HG03521 (cell line): ENCODE data around the gene CEP112.

Experiments
- ATAC-seq: cut with Tn5 transposase; IDR thresholded peaks from one replicate; pipeline ENCODE4 v1.9.1; 2021; ENCODE audit warnings: mild to moderate bottlenecking, moderate library complexity; ENCODE audit not compliant: unreplicated experiment

Gene CEP112

DNA sequence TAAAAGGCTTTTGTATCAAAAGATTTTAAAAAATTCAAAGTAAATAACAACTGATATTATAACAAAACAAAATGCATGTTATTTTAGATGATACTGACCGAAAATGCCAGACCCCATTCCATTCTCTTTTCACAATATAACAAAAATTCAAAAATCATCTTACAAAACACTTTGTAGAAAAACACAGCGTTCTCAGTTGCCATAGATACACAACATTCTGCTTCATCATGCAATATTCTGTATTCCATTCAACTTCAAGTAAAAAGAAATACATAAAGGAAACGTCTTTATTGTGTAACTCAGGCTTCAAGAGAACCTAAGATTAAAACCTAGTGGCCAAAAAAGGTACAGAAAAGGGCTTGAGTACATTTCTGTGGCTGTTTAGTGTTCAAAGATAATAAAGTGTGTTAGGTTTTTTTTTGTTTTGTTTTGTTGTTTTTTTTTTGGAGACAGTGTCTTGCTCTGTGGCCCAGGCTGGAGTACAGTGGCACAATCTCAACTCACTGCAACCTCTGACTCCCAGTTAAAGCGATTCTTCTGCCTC lies 250.5 kb downstream of the CEP112 start:
- ATAC-seq = no peak

DNA sequence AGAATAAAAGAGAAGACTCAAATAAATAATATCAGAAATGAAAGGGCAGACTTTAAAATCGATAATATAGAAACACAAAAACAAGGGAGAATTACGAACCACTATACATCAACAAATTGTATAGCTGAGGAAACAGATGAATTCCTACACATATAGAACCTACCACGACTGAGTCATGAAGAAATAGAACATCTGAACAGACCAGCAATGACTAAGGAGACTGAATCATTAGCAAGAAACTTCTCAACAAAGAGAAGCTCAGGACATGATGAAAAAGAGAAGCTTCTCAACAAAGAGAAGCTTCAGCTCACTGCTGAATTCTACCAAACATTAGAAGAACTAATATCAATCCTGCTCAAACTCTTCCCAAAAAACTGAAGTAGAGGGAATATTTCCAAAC lies 255.9 kb downstream of the CEP112 start:
- ATAC-seq = no peak

DNA sequence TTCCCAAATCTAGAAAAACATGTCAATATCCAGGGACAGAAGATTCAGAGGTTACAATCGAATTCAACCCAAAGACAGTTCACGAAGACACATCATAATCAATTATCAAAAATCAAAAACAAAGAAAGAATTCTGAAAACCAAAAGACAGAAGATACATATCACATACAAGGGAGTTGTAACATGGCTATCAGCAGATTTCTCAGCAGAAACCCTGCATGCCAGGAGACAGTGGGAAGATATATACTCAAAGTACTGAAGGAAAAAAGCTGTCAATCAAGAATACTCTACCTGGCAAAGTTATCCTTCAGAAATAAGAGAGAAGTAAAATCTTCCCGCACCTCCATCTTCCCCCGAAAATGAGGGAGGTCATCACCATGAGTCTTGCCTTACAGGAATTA lies 258.6 kb downstream of the CEP112 start:
- ATAC-seq = no peak

DNA sequence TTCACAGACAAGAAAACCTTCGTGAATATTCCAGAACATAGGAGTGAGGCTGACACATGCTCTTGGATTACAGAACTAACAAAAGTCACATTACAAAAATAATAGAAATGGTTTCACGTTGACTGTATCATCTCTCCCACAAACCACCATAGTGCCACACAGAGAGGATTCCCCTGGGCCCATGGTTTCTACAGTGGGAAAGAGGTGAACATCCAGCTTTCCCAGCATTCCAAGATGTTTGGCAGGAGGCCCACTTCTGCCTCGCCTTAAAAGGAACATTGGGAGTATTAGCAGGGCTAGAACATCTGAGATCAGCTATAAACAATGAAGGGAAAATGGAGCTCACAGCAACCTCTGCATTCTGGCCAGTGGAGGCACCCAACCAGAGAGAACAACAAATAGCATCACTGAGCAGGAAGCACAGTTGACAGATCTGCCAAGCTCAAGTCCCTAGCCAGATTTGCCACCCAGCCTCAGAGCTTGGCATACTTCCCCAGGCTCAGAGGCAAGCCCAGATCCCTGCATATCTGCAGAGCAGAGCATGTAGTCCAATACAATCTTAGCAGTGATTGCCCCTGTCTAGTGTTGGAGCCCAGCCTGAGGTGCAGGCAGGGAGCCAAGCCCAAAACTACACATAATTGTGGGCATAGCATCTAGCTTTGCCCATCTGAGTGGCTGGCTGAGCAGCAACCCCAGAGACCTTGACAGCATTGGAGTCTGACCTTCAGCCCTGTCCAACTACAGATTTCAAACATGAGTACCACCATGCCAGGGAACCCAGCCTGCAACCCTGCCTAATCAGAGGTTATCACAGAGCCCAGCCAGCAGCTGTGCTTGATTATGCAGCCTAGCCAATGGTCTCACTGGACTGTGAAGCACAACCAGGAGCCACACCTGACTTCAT lies 260.4 kb downstream of the CEP112 start:
- no peak for ATAC-seq

DNA sequence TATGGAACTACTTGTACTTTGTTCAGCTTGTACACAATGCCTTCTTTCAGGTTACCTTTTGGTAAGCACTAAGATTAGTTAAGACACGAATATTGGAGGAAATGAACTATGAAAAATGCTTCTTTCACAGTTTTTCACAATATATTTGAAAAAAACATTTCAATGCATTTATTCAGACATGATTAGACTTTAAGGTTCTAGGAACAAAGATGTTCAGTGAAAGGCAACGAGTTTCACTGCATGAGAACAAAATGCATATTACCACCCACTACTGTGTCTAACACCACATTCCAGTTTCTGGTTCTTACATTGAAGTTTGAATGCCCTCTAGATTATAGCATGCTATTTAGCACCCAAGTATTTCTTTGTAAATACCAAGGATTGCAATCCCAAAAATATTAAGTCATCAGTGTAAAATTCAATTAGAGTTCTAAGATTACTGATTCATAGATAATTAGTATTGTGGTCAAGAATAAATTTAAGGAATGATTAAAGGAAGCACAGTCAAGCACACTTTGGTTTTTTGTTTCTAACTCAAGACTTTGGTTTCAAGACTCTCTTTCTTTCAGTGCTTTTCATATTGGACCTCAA lies 261.7 kb downstream of the CEP112 start:
- no peak for ATAC-seq

DNA sequence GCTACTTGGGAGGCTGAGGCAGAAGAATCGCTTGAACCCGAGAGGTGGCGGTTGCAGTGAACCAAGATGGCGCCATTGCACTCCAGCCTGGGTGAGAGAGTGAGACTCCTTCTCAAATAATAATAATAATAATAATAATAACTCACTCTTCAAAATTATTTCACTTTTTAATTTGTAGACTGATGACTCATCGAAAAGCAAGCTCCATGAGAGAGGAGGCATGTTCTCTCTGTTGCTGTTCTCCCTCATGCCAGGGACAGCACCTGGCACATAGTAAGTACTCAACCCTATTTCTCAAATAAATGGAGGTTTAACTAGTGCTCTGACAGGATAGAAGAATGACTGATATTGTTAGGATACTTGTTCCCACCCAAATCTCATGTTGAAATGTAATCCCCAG lies 265.3 kb downstream of the CEP112 start:
- no peak for ATAC-seq

DNA sequence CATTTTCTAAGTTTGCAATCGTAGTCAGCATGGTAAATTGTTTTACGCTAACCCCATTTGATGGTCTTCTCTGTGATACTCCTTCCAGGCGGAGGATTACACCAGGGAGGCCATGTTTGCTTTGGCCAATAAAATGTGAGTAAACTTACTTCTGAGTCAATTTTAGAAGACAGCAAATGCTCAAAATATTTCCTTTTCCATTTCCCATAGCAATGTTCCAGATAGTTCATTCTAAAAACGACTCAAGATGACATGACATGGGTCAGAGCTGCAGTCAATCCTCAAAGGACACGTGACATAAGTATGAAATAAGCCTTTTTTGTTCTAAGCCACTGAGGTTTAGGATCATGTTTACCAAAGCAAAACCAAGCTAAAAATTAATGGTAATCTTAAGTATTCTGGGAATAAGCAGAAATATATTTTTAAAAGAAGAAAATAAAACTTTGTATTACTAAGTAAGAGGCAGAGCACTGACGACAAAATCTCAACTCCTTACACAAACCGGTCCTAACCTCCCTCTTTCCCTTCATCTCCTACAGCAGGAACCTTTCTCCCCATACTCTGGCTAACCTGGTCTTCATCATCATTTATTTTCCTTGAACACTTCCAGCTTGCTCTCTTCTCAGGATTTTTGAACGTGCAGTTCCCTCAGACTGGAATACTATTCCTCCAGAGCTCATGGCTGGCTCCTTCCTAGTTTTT lies 266.2 kb downstream of the CEP112 start:
- no peak for ATAC-seq

DNA sequence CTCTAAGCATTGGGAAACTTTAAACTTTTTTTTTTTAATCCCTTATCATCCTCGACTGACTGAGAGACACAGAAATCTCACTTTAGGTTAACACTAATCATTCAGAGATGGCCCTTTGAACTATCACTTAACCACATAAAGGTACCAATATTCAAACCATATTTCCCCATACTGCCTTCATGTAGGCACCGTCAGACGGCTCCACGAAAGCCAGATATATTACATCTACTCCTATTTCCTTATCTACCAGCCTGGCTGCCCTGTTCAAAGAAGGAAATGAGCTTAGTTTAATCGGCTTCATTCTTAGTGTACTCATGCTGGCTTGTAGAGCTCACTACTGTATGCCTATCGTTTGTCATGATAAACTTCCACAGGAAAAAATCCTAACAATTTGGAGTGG lies 270.9 kb downstream of the CEP112 start:
- no peak for ATAC-seq

DNA sequence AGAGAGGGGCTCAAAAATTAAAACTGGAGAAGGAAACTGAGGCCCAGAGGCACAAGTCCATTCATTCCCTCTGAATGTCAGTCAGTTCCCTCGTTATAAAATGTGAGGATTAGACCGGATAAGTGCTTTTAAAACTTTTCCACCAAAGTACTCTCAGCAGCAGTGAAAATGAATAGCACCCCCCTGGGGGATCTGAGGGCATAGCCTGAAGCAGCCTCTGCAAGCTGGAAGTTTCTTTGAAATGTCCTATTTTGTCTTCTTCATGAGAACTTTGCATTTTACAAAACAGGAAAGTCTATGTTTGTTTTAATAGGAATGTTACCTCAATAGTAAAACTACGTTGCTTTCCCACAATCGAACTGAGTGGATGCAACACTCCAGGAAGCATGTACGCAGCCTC lies 273.0 kb downstream of the CEP112 start:
- ATAC-seq = no peak

DNA sequence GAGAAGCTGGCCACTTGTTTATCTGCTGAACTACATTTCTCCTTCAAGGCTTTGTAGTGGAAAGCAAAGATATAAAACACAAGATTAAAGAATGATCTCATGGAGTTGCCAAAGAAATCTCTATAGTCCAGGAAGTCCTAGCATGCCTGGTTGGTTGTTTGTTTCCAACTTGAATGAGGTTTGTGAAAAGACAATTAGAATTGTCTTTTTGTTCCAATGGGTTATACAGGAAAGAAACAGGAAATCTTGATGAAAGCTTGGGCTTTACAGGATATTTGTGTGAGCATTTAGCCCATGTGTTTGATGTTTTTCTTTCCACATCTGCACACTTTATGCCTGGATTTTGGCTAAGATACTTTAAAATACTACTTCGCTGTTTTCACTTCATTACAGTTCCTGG lies 273.4 kb downstream of the CEP112 start:
- ATAC-seq = no peak

DNA sequence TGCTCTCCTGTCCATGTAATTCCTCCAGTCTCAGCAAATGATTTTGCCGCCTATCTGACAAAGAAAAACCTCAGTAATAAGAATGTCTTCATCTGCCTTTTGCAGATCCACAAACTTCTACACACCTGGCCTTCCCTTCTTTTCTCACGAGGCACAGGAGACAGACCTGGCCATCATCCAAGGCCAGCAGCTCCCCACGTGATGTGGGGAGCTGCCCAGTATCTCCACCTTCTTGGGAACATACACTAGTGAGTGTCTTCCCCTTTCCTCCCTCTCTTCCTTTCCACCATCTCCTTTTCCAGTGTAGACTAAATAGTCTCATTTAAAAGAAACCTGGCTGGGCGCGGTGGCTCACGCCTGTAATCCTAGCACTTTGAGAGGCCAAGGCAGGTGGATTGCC lies 274.4 kb downstream of the CEP112 start:
- ATAC-seq = no peak

DNA sequence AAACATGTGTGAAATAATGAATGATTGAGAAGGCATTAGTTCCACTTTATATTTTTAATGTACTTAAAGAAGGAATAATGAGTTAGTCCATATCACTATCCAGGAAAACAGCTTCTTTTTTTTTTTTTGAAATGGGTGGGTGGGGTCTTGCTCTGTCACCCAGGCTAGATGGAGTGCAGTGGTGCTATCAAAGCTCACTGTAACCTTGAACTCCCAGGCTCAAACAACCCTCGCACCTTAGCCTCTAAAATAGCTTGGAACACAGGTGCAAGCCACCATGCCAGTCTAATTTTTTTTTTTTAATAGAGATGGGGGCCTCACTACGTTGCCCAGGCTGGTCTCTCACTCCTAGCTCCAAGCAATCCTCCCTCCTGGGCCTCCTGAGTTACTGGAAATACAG lies 275.5 kb downstream of the CEP112 start:
- no peak for ATAC-seq

DNA sequence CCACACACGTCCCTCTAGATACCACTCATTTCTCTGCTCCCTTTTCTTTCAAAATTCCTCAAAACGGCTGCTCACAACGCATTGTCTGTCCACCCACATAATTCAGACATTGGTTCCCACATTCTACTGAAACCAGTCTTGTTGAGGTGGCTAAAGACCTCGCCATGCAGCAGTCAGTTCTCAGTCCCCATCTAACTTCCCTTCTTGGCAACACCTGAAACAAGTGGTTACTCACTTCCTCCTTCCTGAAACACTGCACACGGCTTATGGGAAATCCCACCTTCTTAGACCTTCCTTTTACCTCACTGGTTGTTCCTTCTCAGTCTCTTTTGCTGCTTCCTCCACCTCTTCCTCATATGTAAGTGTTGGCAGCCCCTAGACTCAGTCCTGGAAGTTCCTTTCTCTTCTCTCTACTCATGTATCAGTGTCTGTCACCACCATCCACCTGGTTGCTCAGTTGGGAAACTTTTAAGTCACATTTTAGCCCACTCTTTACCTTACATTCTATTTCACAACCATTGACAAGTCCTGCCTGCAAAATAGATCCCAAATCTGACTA lies 277.1 kb downstream of the CEP112 start:
- ATAC-seq = peak; percentile 89

DNA sequence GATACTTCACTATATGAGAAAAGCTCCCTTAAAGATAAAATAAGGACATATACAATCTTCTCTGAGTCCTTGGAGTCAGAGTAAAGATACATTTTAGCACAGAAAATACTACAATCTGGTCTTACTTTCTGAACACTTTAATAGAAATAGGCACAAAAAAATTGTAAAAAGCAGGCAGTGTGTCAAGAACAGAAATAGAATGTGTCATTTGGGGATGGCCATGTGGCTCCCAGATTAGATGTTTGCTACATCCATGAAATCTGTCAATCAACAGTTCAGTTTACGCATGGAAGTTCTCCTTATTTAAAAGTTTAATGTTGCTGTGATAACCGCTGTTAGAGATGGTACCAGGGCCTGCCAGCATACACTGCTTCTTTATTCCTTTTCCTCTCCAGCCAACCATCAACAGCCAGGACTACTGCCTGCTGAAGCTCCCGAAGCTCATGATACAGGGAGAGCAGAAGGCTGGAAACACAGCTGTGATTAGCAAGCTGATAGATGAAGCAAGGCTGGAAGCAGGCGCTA lies 278.5 kb downstream of the CEP112 start:
- ATAC-seq = no peak

DNA sequence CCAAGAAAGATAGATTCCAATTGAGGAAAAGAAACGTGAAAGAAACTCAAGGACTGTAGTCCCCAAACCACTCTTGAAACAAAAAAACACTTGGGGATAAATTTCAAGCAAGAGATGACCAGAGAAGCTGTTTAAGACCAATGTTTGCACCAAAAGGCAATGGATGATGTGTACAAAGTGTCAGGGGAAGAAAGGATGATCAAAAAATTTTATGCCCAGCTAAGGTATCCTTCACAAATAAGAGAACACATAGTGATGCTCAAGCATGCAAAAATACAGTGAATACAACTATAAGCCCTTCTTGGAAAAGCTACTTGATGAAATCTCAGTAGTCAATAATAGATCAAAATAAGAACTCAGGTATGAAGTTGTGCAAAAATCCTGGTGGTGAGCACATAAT lies 281.1 kb downstream of the CEP112 start:
- ATAC-seq = no peak

DNA sequence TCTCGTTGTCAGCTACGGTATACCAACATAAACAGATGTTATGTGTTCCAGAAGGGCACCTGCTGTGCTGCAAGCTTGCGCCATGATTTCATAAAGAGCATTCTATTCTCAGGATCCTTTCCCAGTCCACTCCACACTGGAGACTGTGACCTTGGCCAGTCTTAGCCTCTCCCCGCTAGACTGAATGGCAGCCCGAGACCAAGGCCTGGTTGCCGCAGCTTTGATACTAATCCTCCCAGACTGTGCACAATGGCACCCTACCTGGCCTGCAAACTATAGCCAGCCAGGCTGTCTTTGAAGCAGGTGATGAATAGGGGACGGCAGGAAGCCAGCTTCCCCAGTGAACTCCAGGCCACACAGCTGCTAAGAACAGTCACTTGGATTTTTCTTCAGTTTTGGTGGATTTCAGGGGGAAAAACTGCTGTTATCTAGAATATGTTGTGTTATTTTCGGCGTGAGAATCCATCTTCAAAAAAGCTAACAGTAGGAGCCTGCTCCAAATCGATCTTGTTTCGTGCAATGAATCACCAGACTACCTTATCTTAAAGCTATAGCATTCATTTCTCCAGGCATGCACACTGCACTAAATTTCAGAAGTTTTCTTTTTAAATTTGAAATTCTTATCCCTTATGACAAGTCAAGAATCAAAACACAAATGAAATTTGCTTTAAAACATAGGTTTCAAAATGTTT lies 289.0 kb downstream of the CEP112 start:
- ATAC-seq = no peak

DNA sequence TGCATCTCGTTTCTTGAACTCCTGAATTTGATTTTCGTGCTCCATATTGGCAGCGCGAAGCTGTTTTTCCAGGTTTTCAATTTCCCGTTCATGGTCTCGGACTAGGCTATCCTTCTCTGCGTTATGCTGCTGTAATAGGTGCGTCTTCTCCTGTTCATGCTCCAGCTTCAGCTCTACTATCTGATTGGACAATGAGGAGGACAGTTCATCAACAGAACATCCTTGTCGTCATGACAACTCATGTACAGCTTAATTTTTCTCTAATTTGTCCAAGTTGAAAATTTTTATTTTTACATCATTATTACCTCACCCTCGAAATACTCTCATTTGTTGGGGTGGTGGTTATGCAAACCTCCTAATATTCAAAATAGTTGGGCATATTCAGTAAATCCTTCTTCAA lies 289.8 kb downstream of the CEP112 start:
- no peak for ATAC-seq

DNA sequence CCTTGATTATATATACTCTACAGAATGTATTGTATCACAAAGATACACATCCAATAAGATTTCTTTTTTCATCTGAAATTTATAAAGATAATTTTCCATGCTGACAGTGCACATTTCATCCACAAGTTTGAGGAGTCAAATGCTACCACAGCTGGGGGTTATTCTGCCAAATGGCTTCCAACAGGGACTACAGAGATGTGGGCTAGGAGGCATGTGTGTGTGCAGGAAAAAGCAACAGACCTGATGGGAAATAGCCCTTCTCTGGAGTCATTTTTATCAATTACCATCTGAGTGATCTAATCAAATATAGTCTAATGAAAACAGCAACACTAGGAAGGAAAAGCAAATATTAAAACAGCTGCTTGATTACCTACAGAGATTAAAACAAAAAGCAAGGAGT lies 290.5 kb downstream of the CEP112 start:
- no peak for ATAC-seq

DNA sequence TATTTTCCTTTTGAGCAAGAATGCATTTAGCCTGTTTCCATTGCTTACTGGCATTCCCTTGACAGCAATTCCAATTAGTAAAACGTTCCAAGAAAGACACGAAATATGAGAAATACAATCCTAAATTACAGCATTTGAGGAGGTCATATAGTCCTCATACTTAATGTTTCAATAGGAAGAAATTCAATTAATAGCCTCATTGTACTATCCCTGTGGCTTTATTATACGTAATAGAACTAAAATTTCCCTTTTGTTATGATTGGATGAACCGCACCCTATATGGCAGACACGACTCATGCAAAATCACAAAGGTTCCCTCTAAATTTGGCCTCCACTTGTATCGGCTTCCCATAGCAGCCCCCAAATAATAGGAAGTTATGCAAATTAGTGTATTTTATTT lies 291.7 kb downstream of the CEP112 start:
- no peak for ATAC-seq

DNA sequence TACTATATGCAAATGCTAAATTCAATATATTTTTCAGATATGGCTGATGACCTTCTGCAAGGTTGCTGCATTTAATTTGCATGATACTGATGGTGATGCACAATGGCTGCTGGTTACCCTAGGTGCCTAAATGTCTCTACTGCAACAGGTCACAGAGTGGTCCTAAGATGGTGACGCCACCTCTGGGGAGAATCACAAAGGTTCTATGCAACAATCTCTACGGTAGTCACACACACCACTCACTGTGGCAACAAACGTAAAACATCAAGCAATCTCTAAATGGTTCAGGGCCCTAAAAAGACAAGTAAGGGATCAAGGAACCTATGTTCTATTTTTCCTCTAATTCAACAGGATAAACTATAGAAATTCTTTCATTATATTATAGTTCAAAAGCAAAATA lies 293.3 kb downstream of the CEP112 start:
- no peak for ATAC-seq

DNA sequence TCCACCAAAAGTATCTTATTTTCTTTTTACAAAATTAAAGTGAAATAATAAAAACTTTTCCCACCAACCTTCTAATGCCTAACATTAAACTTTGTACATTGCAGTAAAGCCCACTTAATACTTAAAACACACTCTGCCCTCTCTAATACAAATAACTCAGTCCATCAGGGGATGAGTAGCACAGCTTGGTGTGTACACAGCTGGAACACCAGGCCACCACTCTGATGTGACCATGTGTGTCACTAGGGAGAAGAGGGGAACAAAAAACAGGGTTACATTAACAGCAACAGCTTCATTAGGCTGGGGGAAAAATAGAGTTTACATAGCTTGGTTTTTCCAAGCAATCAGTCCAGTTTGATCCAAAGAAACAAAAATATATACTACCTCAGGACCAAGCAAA lies 295.0 kb downstream of the CEP112 start:
- no peak for ATAC-seq
